ENCODE measurements around the gene PRSS21.

PRSS21 gene

DNA sequence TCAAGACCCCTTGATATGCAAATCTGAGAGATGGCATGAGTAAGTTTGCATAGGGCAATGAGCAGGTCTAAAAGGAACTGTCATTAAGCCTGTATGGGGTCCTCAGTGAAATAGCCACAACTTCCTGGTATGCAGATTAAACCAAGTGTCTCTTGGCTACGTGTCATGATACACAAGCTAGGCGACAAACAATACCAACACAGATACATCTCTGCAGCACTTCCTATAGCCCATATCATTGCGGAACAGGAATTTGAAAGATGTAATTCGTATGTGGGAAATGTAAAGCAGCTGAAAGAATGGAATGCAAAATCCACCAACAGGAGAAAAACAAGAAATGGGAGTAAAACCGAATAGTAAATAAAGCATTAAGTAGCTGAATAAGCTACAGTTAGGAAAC is 28.1 kb downstream of the PRSS21 start:
- no peak for DNase-seq

DNA sequence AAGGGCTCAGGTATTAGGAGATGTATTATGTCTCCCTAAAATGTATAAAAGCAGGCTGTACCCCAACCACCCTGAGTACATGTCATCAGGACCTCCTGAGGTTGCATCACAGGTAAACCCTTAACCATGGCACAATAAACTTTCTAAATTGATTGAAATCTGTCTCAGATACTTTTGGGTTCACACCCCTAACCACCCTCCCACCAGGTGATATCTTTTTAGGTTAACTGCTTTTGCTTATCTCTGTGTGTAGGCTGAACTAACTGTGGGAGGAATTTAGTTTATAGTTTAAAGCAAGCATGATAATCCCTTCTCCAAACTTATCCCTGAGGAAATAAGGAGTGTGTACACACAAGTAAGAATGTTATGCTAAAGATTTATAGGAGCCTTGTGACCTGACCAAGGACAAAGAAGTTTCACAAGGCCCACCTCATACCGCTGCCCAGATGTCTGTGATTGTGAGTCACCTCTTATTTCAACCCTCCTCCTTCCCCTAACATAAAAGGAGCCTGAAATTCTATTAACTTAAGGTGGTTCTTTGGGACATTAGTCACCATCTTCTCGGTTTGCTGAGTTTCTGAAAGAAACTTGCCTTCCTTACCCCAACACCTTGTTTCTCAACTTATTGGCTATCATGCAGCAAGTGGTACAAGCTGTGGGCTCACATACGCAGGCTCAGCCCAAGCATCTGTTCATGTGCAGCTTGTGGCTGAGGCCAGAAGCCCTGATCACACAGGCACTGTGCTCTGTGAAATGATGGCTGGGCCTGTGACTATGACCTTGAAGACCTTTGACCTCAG is 29.7 kb downstream of the PRSS21 start:
- peak in 3 of 4 experiments; percentile 60 to 70 (median 63) for DNase-seq

DNA sequence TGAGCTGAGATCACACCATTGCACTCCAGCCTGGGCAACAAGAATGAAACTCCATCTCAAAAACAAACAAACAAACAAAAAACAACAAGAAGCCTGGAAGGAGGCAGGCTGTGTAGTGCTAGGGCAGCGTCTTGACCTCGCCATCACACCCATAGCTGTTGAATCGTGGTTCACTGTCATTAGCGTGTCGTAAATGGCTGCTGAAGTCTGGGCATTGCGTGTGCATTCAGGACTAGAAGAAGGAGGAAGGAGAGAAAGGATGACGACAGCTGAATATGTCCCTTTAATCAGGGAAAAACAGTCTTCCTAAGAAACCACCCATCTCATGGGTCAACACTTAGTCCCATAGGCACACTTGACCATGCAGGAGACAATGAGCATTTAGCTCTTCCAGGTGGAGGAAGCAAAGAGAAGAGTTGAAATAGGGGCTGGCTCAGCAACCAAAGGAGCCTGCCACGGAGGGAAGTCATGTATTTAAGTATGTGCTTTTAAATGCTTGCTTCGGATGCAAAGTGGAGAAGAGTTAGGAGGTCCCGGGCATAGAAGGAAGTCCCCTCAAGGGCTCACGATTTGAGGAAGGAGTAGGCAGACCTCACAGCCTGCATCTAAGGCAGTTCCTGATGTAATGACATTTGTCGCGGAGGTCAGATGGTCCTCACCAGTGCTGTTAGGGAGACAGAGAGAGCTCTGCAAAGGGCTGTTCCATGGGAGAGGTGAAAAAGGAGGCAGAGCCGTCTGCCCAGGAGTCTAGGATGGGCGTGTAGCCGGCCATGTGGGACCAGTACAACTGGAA is 32.1 kb downstream of the PRSS21 start:
- DNase-seq = peak; percentile 60 to 74 (median 72)

DNA sequence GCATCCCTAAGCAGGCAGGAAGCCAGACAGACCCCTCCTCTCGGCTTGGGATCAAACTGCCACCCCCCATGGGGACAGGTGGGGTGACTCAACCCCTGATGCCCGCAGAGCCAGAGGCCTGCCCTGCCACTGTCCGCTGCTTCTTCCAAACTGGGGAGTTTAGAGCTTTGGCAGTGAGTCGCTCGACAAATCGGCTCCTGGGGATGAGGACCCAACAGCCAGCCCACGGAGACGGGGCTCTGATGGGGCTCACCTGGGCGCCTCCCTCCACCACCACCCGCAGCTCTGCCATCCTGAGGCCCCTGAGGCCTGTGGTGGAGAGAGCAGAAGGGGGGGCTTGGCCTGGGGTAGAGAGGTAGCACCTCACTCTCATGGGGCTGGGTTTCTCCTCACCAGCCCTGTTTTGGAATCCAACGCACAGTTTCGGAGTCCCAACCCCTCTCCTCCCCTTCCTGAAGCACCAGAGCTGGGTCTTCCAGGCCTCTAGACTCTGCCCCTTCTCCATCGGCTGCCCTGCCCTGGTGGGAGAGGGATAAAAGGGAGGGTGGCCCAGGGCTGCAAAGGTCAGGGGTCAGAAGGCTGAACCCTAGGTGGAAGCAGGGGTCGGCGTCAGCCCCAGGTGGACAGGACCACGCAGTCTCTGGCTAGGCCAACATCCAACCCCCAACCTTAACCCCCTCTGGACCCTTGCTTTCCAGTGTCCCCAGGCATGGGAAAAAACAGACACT is 35.1 kb downstream of the PRSS21 start:
- DNase-seq = no peak

DNA sequence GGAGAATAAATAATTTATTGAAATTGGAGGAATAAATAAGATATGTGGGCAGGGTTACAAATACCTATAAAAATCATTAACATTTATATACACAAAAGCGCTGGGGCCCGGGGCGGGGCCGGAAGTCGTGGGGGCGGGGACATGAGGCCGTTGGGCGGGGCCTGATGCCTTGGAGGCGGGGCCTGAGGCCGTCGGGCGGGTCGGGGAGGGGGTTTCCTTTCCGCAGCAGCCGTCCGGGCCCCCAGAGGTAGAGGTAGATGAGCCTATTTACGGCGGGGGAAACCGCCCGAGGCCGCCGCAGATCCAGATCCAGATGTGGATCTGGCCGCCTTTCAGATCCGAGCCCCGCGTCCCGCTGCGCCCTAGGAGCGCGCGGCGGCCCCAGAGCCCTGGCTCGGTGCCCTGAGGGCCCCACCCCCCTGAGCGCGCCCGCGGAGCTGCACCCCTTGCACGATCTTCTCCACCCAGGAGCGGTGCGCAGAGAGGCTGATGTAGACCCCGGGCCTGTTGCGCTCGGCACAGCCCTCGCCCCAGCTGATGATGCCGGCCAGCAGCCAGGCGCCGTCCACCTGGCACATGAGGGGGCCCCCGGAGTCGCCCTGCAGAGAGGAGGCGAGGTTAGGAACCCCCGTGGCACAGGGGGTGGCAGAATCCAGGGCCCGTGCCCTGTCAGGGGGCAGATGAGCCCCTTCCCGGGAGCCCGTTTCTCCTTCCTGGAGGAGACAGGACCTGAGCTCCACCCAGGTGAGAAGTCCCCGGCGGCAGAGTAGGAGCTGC is 35.9 kb downstream of the PRSS21 start:
- no peak for DNase-seq

DNA sequence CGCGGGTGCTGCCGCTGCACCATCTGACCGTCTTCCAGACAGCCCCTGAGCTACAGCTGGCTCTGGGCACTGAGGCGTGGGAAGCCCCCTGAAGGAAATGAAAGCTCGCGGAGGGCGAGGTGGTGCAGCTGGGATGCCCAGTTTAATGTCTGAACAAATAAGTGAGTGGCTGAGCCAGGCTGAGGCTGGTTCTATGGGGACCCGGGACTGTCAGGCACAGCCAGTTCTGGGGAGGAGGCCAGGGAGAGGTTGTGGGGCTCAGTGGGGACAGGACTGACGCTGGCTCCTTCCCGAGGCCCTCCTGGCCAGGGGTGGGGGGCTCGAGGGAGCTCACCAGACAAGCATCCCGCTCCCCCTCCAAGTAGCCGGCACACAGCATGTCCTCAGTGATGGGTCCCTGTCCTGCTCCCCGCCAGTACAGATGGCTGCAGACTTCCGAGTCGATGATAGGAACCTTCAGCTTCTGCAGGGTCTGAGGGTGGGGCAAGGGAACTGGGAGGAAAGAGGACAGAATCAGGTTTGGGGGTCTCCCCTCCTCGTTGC is 36.6 kb downstream of the PRSS21 start:
- no peak for DNase-seq

DNA sequence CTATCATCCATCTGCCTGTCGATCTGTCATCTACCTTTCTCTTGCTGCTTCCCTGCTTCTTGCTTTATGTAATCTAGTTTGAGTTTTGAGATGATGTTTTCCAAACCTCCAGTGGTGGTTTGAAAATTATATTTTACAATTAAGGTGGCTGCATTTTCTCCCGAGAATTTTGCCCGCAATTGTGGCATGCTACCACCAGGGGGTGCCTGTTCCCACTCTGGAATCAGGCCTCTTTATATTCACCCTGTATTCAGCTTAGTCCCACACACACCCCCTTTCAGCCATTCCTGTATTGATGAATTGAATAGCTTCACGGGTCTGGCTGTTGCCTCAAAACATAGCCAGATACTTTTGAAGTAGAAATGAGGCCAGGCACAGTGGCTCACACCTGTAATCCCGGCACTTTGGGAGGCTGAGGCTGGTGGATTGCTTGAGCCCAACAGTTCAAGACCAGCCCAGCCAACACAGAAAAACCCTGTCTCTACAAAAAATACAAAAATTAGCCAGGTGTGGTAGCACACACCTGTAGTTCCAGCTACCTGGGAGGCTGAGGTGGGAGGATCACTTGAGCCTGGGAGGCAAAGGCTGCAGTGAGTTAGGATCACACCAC is 37.8 kb downstream of the PRSS21 start:
- DNase-seq = peak; percentile 28 to 45 (median 41)

DNA sequence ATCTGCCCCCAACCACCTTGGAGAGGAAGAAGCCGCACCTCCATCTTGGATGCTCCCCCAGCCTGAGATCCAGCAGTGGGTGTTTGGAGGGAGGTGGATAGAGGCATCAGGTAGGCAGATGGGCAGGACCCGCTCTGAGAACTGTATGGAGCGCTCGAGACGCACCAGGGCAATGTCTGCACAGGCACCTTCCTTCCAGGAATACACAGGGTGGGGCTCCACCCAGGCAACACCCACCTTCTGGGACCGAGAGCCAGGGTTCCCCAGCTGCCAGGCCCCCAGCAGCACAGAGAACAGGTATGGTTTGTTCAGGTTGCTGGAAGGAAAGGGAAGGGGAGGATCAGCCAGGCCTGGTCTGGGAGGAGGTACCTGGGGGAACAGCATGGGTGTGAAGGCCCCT is 38.5 kb downstream of the PRSS21 start:
- DNase-seq = no peak

DNA sequence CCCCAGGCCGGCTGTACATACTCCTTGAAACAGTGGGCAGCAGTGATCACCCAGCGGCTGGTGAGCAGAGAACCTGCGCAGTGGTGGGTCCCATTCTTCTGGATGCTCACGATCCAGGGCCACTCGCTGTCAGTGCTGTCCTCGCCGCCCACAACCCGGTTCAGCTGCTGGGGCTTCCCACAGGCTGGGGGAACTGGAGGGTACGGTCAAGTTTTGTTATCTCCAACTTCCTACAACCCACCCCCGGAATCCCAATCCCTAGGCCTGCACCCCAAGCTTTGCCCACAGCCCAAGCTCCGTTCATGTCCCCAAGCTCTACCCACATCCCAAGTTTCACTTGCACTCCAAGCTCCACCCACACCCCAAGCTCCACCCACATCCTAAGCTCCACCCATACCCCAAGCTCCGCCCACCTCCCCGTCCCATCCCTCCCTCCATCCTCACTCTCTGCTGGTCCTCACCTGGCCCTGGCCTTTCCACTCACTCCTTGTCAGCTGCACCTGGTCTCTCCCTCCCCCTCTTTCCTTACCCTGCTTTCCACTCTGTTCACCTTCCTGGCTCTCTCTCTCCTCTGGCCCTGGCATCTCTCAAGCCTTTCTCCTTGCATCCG is 39.1 kb downstream of the PRSS21 start:
- DNase-seq = peak in 2 of 4 experiments; percentile 26 to 34

DNA sequence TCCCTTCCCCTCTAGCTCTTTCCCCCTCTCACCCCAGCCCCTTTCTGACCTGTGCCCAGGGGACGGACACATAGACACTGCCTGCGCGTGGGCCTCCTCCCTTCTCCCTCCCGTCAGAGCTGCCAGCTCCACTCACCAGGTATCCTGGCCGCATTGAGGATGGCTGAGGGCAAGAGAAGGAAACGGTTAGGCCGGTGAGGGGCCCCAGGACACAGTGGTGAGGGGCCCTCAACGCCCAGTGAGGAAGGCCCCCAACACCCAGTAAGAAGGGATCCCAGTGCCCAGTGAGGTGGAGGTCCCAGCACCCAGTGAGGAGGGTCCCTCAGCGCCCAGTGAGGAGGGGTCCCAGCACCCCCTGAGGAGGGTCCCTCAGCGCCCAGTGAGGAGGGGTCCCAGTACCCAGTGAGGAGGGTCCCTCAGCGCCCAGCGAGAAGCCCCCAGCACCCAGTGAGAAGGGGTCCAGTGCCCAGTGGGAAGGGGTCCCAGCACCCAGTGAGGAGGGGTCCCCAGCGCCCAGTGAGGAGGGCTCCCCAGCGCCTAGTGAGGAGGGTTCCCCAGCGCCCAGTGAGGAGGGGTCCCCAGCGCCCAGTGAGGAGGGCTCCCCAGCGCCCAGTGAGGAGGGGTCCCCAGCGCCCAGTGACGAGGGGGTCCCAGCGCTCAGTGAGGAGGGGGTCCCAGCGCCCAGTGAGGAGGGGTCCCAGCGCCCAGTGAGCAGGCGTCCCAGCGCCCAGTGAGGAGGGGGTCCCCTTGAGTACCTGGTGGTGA is 39.8 kb downstream of the PRSS21 start:
- DNase-seq = no peak

DNA sequence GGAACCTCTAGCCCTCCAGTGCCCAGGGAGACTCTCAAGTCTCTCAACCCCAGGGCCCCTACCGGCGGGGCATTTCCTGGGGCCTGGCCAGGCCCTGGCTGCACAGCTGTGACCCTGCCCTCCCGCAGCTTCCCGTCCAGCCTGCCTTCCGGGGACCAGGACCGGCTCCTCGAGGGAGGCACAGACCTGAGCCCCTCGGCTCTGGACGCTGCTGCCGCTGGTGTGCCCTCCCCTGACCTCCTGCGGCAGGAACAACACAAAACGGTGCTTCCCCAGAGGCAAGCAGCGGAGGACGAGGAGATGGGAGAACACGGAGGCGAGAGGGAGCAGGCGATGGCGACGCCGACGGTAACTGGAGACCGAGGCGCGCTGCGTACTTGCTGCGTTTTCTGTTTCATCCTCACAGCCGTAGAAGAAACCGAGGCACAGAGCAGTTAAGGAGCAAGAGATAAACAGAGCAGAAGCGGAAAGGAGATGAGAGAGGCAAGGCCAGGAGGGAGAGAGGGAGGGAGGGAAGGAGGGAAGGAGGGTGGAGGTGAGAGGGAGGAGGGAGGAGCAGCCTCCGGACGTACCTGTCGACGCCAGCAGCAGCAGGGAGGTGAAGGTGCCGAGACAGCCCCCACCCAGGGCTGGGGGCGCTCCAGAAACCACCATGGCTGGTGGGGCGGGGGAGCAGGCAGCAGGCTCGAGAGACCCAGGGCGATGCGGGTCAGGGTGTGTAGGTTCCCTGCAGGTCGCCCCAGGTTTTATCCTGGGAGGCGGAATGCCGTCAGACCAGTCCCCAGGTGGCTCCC is 40.6 kb downstream of the PRSS21 start, which contains the start of gene PRSS22:
PRSS22 (minus strand) TSS at position 720 of the 794 bp plus-strand sequence; CDS start at position 654, 66 bp downstream.
- peak in 2 of 4 experiments; percentile 35 to 41 for DNase-seq

DNA sequence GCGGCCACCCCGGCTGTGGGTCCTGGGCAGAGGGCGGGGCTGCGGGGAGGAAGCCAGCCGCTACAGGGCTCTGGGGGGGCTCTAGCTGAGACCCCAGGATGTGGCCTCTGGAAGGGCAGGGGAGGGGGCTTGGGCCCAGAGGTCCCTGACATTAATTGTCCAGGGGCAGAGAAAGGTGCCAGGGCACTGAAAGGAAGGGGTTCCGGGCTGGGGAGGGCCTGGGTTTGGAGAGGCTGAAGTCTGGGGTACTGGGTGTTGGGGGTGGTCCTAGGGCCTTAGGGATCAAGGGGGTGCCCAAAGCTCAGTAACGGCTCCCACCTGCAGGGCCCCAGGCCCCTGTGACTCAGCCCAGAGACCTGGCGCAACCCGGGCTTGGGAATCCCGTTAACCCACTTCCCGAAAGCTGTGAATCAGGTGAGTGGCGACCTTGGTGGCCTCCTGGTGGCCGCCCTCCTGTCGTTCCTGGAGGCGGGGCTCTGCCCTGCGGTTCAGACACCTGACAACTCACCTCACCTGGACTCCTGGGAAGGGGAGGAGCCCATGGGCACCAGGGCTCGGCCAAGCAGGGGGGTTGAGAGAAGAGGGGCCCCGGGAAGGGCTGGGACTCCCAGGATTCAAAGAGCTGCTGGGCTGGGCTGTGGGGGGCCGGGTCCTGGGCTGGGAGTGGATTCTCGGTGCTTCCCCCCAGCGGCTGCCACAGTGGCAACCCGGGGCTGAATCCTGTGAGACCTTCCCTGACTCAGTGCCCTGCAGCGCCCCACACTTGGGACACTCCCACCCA is 41.4 kb downstream of the PRSS21 start:
- DNase-seq = no peak

DNA sequence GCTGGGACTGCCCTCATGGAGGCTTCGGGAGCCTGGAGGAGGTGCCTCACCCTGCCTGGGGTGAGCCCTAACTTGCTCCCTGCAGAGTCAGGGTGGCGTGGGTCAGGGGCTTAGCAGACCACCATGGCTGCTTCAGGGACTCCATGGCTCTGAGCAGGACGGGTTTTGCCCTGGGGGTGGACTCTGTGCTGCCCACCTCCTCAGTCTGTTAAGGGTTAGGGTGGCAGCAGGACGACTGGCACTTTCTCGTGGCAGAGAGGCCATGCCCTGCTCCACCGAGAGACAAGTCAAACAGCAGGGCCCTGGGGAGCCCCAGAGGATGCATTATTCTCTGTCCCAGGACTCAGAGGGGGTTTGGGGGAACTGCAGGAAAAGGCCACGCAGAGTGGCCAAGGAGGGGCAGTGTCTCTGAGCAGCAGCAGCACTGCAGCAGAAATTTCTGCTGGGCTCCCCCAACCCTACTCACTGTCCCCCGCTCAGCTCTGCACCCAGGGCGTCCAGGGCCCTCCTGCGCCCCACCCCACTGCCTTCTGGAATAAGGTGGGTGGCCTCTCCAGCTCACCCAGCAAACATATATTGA is 42.7 kb downstream of the PRSS21 start:
- no peak for DNase-seq

DNA sequence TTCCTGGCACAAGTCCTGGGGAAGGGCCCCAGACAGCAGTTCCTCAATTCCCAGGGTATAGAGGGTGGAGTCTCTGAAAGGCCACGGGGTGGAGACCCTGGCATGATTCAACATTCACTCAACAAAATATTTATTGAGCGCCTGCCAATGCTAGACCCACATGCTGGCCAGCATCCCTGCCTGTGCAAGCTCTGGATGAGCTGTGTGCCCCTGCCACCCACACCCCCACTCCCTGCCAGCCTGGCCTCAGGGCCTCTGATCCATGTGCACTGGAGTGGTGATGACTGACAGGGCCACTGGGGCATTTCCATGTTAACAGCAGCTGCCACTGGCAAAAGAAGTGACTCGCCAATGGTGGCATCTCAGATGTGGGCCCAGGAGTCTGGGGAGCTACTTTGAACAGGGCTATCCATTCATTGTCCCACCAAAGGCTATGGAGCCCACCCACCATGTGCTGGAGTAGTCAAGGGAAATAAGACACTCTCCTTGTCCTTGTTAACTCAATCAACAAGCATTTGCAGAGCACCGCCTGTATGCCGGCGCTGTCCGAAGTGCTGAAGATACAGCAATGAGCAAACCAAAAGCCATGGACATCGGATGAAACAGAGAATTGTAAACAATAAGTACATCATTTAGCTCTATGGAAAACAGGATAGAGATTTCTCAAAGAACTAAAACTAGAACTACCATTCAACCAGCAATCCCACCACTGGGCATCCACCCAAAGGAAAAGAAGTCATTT is 44.0 kb downstream of the PRSS21 start:
- peak in 3 of 4 experiments; percentile 48 to 66 (median 63) for DNase-seq

DNA sequence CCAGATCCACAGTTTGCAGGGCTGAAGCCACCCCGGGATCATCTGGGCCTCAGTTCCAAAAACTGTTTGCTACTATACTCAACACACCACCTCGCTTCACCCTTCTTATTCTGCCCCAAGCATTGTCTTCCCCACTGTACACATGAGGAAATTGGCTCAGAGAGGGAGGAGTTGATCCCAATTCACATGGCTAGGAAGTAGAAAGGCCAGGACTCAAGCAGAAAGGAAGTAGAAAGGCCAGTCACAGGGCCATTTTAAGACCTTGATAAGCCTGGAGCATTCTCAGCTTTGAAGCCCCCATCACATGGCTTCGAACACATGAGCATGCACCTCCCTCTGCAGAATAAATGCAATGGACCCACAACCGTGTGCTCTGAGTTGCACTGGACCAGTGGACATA is 48.6 kb downstream of the PRSS21 start:
- peak in 3 of 4 experiments; percentile 32 to 56 (median 44) for DNase-seq

DNA sequence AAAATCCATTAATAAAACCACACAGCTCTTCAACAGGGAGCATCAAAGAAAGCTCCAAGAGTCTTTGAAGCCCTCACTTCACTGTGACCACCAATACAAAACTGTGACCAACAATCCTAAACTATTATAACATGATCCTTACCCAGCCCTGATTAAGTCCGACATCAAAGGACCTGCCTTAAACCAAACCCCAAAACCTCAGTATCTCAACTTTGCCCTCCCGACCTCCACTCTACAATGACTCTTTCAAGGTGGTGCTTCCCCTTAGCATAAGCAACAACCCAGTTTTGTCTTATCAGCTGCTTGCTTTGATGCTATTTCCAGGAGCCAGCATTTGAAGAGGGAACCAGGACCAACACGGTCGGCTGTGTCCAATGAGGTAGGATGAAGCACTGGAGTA is 49.4 kb downstream of the PRSS21 start:
- no peak for DNase-seq

DNA sequence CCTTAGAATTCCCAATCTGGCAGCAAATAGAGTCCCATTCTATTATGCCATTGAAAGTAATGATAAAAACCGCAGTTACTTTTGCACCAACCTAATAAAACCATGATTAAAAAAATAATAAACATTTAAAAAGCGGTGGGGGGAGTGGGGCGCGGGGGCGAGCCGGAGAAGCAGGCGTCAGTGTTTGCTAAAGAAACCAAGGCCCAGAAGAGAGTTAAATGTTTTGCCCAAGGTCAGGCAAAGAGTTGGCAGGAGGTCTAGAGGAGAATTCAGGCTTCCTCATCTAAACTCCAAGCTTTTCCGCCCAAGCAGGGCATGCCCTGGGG is 50.6 kb downstream of the PRSS21 start:
- no peak for DNase-seq
